WTC11 (cell line): ENCODE measurements around the gene CACNA1B. TPM values are rescaled to one million over a fixed set of nuclear protein-coding genes. Genes with fewer than 3 reads are reported as not detected.

ENCODE experiments used
- CREB1 ChIP-seq: sonication (generic); formaldehyde crosslinking; IDR thresholded peaks from 2 replicates; pipeline ENCODE4 v1.8.0; 2023; ENCODE audit warnings: mild to moderate bottlenecking, missing genetic modification reagents
- ELF4 ChIP-seq: sonication (generic); formaldehyde crosslinking; IDR thresholded peaks from 2 replicates; pipeline ENCODE4 v1.8.1; 2022; ENCODE audit warnings: low read depth, mild to moderate bottlenecking, moderate library complexity, missing genetic modification reagents
- FOXK1 ChIP-seq: sonication (generic); formaldehyde crosslinking; IDR thresholded peaks from 2 replicates; pipeline ENCODE4 v1.8.0; 2022; ENCODE audit warnings: mild to moderate bottlenecking, moderate library complexity, missing genetic modification reagents
- GTF2I ChIP-seq: fragments of 250-450 bp; sonication (Bioruptor Pico); conservative IDR thresholded peaks from 2 replicates; pipeline ENCODE4 v1.4.0; 2021; ENCODE audit warnings: mild to moderate bottlenecking
- IRF2 ChIP-seq: sonication (generic); formaldehyde crosslinking; IDR thresholded peaks from 2 replicates; pipeline ENCODE4 v1.8.0; 2022; ENCODE audit warnings: low read depth, missing genetic modification reagents, borderline replicate concordance
- KAT7 ChIP-seq: sonication (generic); formaldehyde crosslinking; IDR thresholded peaks from 2 replicates; pipeline ENCODE4 v1.8.1; 2023; ENCODE audit warnings: missing genetic modification reagents, mild to moderate bottlenecking, borderline replicate concordance
- MYBL2 ChIP-seq: sonication (generic); formaldehyde crosslinking; IDR thresholded peaks from 2 replicates; pipeline ENCODE4 v1.8.1; 2023; ENCODE audit warnings: mild to moderate bottlenecking, moderate library complexity, missing genetic modification reagents
- NFE2L1 ChIP-seq: sonication (generic); formaldehyde crosslinking; IDR thresholded peaks from 2 replicates; pipeline ENCODE4 v1.8.1; 2023; ENCODE audit warnings: missing genetic modification reagents
- NR2C2 ChIP-seq: sonication (generic); formaldehyde crosslinking; IDR thresholded peaks from 2 replicates; pipeline ENCODE4 v1.8.0; 2022; ENCODE audit warnings: mild to moderate bottlenecking, missing genetic modification reagents
- RELA ChIP-seq: sonication (generic); formaldehyde crosslinking; IDR thresholded peaks from 2 replicates; pipeline ENCODE4 v1.8.1; 2022; ENCODE audit warnings: missing genetic modification reagents, mild to moderate bottlenecking, borderline replicate concordance
- SMAD3 ChIP-seq: sonication (generic); formaldehyde crosslinking; IDR thresholded peaks from 2 replicates; pipeline ENCODE4 v1.8.0; 2022; ENCODE audit warnings: missing genetic modification reagents, mild to moderate bottlenecking, borderline replicate concordance
- SP1 ChIP-seq: sonication (generic); formaldehyde crosslinking; conservative IDR thresholded peaks from 2 replicates; pipeline ENCODE4 v1.8.1; 2022; ENCODE audit warnings: missing genetic modification reagents
- TEAD4 ChIP-seq: sonication (generic); formaldehyde crosslinking; IDR thresholded peaks from 2 replicates; pipeline ENCODE4 v1.8.0; 2022; ENCODE audit warnings: mild to moderate bottlenecking, missing genetic modification reagents
- TP53 ChIP-seq: sonication (generic); formaldehyde crosslinking; IDR thresholded peaks from 2 replicates; pipeline ENCODE4 v1.8.1; 2023; ENCODE audit warnings: mild to moderate bottlenecking, missing genetic modification reagents
- ZBTB21 ChIP-seq: sonication (generic); formaldehyde crosslinking; IDR thresholded peaks from 2 replicates; pipeline ENCODE4 v1.8.1; 2023; ENCODE audit warnings: mild to moderate bottlenecking, missing genetic modification reagents, borderline replicate concordance
- ZNF121 ChIP-seq: sonication (generic); formaldehyde crosslinking; IDR thresholded peaks from 2 replicates; pipeline ENCODE4 v1.8.0; 2023; ENCODE audit warnings: missing genetic modification reagents
- ZNF317 ChIP-seq: sonication (generic); formaldehyde crosslinking; IDR thresholded peaks from 2 replicates; pipeline ENCODE4 v1.8.1; 2023; ENCODE audit warnings: low read depth, mild to moderate bottlenecking, moderate library complexity, missing genetic modification reagents, borderline replicate concordance
- ZNF396 ChIP-seq: fragments of 250-450 bp; sonication (Bioruptor Pico); IDR thresholded peaks from 2 replicates; pipeline ENCODE4 v1.8.0; 2021; ENCODE audit warnings: mild to moderate bottlenecking, moderate library complexity, borderline replicate concordance
- total RNA-seq: library from RNA; stranded (reverse); gene quantifications from 3 replicates; pipeline ENCODE4 v1.2.3, GENCODE V29; 2021
- TF ChIP-seq, protein P1 (sequence below): sonication (generic); formaldehyde crosslinking; IDR thresholded peaks from 2 replicates; pipeline ENCODE4 v1.8.0; 2022; ENCODE audit warnings: mild to moderate bottlenecking, missing genetic modification reagents
- TF ChIP-seq, protein P2 (sequence below): sonication (generic); formaldehyde crosslinking; IDR thresholded peaks from 2 replicates; pipeline ENCODE4 v1.8.0; 2023; ENCODE audit warnings: missing genetic modification reagents
- TF ChIP-seq, protein P3 (sequence below): fragments of 250-450 bp; sonication (Bioruptor Pico); conservative IDR thresholded peaks from 2 replicates; pipeline ENCODE4 v1.9.0; 2021; ENCODE audit warnings: mild to moderate bottlenecking
- TF ChIP-seq, protein P4 (sequence below): fragments of 250-450 bp; sonication (Bioruptor Pico); IDR thresholded peaks from 2 replicates; pipeline ENCODE4 v1.9.0; 2021; ENCODE audit warnings: mild to moderate bottlenecking
- TF ChIP-seq, protein P5 (sequence below): sonication (generic); formaldehyde crosslinking; IDR thresholded peaks from 2 replicates; pipeline ENCODE4 v1.8.1; 2022; ENCODE audit warnings: mild to moderate bottlenecking, missing genetic modification reagents, moderate library complexity, borderline replicate concordance
- TF ChIP-seq, protein P6 (sequence below): sonication (generic); formaldehyde crosslinking; IDR thresholded peaks from 2 replicates; pipeline ENCODE4 v1.8.0; 2022; ENCODE audit warnings: mild to moderate bottlenecking, missing genetic modification reagents
- TF ChIP-seq, protein P7 (sequence below): sonication (generic); formaldehyde crosslinking; IDR thresholded peaks from 2 replicates; pipeline ENCODE4 v1.8.1; 2022; ENCODE audit warnings: low read depth, mild to moderate bottlenecking, moderate library complexity, missing genetic modification reagents, borderline replicate concordance
- TF ChIP-seq, protein P8 (sequence below): sonication (generic); formaldehyde crosslinking; IDR thresholded peaks from 2 replicates; pipeline ENCODE4 v1.8.1; 2022; ENCODE audit warnings: missing genetic modification reagents, borderline replicate concordance

Gene CACNA1B
- total RNA-seq, 1 experiment from 2014 or later = 8.4 TPM

DNA sequence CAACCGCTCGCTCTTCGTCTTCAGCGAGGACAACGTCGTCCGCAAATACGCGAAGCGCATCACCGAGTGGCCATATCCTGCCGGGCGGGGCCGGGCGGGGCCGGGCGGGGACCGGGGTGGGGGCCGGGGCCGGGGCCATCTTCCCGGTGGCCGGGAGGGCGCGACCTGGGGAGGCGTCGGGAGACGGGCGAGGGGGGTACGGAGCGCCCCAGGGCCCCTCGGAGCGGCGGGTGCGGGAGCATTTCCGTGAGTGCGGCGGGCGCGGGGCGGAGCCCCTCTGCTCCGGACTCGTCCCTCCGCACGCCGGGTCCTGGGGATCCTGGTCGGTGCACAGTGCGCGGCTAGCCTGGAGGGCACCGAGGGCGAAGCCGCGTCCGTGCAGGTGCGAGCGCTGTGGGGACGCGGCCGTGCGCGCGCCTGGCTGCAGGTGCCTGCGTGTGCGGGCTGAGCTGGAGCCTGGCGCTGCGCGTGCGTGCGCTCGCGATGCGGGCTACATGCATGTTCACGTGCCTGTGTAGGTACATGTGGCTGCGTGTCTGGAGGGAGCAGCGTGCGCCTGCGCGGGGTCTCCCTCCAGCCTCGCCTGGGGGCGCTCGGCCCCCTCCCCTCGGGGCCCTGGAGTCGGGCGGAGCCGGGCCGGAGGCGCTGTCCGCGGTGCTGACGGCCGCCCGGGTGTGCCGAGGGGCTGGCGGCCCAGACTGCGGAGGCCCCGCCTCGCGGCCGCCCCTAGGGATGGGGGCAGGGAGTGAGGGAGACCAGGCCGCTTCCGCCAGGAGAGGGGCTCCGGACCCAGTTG lies 762 bp downstream of the CACNA1B start (continued):
- TF ChIP-seq, protein P1, sequence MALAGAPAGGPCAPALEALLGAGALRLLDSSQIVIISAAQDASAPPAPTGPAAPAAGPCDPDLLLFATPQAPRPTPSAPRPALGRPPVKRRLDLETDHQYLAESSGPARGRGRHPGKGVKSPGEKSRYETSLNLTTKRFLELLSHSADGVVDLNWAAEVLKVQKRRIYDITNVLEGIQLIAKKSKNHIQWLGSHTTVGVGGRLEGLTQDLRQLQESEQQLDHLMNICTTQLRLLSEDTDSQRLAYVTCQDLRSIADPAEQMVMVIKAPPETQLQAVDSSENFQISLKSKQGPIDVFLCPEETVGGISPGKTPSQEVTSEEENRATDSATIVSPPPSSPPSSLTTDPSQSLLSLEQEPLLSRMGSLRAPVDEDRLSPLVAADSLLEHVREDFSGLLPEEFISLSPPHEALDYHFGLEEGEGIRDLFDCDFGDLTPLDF (CRISPR knock-in tag) = peak; percentile 89
- peak; percentile 74; the same call in 1 of the 2 replicates for TF ChIP-seq NR2C2
- TF ChIP-seq, protein P2, sequence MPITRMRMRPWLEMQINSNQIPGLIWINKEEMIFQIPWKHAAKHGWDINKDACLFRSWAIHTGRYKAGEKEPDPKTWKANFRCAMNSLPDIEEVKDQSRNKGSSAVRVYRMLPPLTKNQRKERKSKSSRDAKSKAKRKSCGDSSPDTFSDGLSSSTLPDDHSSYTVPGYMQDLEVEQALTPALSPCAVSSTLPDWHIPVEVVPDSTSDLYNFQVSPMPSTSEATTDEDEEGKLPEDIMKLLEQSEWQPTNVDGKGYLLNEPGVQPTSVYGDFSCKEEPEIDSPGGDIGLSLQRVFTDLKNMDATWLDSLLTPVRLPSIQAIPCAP (CRISPR knock-in tag) = peak; percentile 94
- no peak; the same call in 1 of the 2 replicates for TF ChIP-seq ZNF317 (CRISPR knock-in tag)
- TF ChIP-seq TEAD4 = peak; percentile 83; the same call in 1 of the 2 replicates
- peak; percentile 98 for TF ChIP-seq ELF4 (CRISPR knock-in tag)
- TF ChIP-seq, protein P3, sequence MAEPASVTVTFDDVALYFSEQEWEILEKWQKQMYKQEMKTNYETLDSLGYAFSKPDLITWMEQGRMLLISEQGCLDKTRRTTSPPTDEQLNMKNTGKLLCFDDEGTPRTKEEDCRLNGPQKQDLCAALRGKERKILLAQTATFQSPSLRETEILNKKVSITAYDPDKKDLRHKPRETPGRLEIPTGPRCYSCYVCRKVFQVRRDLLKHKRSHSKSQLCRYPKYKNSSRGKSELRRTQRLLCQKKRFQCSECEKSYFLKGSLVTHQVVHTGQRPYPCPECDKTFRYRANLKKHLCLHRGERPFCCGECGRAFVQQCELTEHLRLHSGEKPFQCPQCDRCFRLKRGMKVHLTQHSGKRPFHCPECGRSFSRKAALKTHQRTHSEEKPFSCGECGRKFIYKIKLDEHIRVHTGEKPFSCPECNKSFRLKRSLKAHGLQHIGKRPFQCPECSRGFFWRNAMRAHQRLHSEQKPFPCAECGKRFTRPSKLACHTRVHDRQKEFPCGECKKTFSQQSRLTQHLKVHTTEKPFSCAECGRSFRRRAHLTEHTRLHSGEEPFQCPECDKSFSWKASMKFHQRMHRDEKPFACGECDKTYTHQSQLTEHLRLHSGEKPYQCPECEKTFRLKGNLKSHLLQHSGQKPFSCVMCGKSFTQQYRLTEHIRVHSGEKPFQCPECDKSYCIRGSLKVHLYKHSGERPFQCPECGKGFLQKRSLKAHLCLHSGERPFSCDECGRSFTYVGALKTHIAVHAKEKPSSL (CRISPR knock-in tag) = no peak
- TF ChIP-seq ZNF396 (CRISPR knock-in tag) = no peak
- TF ChIP-seq NFE2L1 (CRISPR knock-in tag) = peak; percentile 95; the same call in 1 of the 2 replicates
- no peak for TF ChIP-seq GTF2I
- peak; percentile 92 for TF ChIP-seq ZBTB21 (CRISPR knock-in tag)
- TF ChIP-seq, protein P4, sequence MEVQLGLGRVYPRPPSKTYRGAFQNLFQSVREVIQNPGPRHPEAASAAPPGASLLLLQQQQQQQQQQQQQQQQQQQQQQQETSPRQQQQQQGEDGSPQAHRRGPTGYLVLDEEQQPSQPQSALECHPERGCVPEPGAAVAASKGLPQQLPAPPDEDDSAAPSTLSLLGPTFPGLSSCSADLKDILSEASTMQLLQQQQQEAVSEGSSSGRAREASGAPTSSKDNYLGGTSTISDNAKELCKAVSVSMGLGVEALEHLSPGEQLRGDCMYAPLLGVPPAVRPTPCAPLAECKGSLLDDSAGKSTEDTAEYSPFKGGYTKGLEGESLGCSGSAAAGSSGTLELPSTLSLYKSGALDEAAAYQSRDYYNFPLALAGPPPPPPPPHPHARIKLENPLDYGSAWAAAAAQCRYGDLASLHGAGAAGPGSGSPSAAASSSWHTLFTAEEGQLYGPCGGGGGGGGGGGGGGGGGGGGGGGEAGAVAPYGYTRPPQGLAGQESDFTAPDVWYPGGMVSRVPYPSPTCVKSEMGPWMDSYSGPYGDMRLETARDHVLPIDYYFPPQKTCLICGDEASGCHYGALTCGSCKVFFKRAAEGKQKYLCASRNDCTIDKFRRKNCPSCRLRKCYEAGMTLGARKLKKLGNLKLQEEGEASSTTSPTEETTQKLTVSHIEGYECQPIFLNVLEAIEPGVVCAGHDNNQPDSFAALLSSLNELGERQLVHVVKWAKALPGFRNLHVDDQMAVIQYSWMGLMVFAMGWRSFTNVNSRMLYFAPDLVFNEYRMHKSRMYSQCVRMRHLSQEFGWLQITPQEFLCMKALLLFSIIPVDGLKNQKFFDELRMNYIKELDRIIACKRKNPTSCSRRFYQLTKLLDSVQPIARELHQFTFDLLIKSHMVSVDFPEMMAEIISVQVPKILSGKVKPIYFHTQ (CRISPR knock-in tag) = no peak
- peak; percentile 94 for TF ChIP-seq SMAD3 (CRISPR knock-in tag)
- peak; percentile 94 for TF ChIP-seq SP1
- TF ChIP-seq, protein P5, sequence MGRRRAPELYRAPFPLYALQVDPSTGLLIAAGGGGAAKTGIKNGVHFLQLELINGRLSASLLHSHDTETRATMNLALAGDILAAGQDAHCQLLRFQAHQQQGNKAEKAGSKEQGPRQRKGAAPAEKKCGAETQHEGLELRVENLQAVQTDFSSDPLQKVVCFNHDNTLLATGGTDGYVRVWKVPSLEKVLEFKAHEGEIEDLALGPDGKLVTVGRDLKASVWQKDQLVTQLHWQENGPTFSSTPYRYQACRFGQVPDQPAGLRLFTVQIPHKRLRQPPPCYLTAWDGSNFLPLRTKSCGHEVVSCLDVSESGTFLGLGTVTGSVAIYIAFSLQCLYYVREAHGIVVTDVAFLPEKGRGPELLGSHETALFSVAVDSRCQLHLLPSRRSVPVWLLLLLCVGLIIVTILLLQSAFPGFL (CRISPR knock-in tag) = peak; percentile 57; the same call in 1 of the 2 replicates
- peak; percentile 97 for TF ChIP-seq TP53
- peak; percentile 80; the same call in 1 of the 2 replicates for TF ChIP-seq IRF2 (CRISPR knock-in tag)
- TF ChIP-seq, protein P6, sequence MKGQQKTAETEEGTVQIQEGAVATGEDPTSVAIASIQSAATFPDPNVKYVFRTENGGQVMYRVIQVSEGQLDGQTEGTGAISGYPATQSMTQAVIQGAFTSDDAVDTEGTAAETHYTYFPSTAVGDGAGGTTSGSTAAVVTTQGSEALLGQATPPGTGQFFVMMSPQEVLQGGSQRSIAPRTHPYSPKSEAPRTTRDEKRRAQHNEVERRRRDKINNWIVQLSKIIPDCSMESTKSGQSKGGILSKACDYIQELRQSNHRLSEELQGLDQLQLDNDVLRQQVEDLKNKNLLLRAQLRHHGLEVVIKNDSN (CRISPR knock-in tag) = peak; percentile 74
- peak; percentile 88 for TF ChIP-seq MYBL2 (CRISPR knock-in tag)
- peak; percentile 96 for TF ChIP-seq RELA (CRISPR knock-in tag)
- TF ChIP-seq, protein P7, sequence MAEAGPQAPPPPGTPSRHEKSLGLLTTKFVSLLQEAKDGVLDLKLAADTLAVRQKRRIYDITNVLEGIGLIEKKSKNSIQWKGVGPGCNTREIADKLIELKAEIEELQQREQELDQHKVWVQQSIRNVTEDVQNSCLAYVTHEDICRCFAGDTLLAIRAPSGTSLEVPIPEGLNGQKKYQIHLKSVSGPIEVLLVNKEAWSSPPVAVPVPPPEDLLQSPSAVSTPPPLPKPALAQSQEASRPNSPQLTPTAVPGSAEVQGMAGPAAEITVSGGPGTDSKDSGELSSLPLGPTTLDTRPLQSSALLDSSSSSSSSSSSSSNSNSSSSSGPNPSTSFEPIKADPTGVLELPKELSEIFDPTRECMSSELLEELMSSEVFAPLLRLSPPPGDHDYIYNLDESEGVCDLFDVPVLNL (CRISPR knock-in tag) = peak; percentile 83; the same call in 1 of the 2 replicates
- TF ChIP-seq ZNF121 (CRISPR knock-in tag) = peak; percentile 47; the same call in 1 of the 2 replicates
- peak; percentile 90 for TF ChIP-seq FOXK1 (CRISPR knock-in tag)
- no peak; the same call in 1 of the 2 replicates for TF ChIP-seq CREB1 (CRISPR knock-in tag)
- TF ChIP-seq KAT7 (CRISPR knock-in tag) = peak; percentile 99
- TF ChIP-seq, protein P8, sequence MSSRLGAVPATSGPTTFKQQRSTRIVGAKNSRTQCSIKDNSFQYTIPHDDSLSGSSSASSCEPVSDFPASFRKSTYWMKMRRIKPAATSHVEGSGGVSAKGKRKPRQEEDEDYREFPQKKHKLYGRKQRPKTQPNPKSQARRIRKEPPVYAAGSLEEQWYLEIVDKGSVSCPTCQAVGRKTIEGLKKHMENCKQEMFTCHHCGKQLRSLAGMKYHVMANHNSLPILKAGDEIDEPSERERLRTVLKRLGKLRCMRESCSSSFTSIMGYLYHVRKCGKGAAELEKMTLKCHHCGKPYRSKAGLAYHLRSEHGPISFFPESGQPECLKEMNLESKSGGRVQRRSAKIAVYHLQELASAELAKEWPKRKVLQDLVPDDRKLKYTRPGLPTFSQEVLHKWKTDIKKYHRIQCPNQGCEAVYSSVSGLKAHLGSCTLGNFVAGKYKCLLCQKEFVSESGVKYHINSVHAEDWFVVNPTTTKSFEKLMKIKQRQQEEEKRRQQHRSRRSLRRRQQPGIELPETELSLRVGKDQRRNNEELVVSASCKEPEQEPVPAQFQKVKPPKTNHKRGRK (CRISPR knock-in tag) = 0 out of 2 replicates have a peak, but pooled peaks have one; percentile 48
